Measurements from ENCODE around the gene HOGA1.

DNA sequence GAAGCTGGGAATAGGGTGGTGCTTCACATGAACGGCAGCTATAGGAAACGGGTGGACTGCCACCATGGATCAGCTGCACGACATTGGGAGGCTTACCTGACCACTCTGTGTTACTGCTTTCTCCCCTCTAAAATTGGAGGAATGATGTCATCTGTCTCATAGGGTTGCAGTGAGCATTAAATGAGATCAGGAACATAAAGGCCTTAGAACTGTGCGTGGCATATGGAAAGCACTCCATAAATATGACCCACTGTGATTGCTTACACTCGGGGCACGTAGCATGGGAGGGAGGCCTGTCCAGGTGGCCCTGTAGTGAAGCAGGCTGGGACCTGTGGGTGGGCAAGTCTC is 15.1 kb downstream of the HOGA1 start:
- no peak for TF ChIP-seq POLR2AphosphoS5 (IDR thresholded peaks at IDR 0.05; ENCODE audit: low read depth, low read length)
- TF ChIP-seq, protein P1, sequence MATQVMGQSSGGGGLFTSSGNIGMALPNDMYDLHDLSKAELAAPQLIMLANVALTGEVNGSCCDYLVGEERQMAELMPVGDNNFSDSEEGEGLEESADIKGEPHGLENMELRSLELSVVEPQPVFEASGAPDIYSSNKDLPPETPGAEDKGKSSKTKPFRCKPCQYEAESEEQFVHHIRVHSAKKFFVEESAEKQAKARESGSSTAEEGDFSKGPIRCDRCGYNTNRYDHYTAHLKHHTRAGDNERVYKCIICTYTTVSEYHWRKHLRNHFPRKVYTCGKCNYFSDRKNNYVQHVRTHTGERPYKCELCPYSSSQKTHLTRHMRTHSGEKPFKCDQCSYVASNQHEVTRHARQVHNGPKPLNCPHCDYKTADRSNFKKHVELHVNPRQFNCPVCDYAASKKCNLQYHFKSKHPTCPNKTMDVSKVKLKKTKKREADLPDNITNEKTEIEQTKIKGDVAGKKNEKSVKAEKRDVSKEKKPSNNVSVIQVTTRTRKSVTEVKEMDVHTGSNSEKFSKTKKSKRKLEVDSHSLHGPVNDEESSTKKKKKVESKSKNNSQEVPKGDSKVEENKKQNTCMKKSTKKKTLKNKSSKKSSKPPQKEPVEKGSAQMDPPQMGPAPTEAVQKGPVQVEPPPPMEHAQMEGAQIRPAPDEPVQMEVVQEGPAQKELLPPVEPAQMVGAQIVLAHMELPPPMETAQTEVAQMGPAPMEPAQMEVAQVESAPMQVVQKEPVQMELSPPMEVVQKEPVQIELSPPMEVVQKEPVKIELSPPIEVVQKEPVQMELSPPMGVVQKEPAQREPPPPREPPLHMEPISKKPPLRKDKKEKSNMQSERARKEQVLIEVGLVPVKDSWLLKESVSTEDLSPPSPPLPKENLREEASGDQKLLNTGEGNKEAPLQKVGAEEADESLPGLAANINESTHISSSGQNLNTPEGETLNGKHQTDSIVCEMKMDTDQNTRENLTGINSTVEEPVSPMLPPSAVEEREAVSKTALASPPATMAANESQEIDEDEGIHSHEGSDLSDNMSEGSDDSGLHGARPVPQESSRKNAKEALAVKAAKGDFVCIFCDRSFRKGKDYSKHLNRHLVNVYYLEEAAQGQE (IDR thresholded peaks at IDR 0.05; ENCODE audit: insufficient read depth in 1 of 2, low read depth in 2 of 2, low read length in 2 of 2) = no peak

Measured in PFSK-1 (cell line).